GM12878 (cell line): ENCODE measurements around the gene TJP1.

ENCODE experiments used
- CTCF ChIP-seq, 3 experiments: IDR thresholded peaks in 2 of 3; conservative IDR thresholded peaks in 1 of 3; 2 replicates each; pipeline ENCODE4 v1.5.1; 2011; ENCODE audit warnings: low read depth in 3 of 3, low read length in 3 of 3, mild to moderate bottlenecking in 3 of 3, control low read depth in 2 of 3, moderate library complexity in 2 of 3, inconsistent platforms in 1 of 3, mixed read lengths in 1 of 3; ENCODE audit not compliant: control insufficient read depth in 2 of 3, insufficient read depth in 1 of 3; ENCODE audit errors: extremely low read depth in 1 of 3
- FOS ChIP-seq: IDR thresholded peaks from 3 replicates; pipeline ENCODE4 v1.6.1; 2011; ENCODE audit warnings: borderline replicate concordance; ENCODE audit not compliant: insufficient read length; ENCODE audit errors: extremely low read depth
- MXI1 ChIP-seq: fragments of 150-350 bp; IDR thresholded peaks from 2 replicates; pipeline ENCODE4 v1.6.1; 2011; ENCODE audit warnings: low read depth, mild to moderate bottlenecking, inconsistent platforms, low read length, improper control_type of control experiment
- RAD21 ChIP-seq: IDR thresholded peaks from 2 replicates; pipeline ENCODE4 v1.6.1; 2011; ENCODE audit warnings: mild to moderate bottlenecking, low read depth, low read length, moderate library complexity; ENCODE audit not compliant: insufficient read depth
- TCF12 ChIP-seq: IDR thresholded peaks from 2 replicates; pipeline ENCODE4 v1.6.1; 2011; ENCODE audit warnings: low read depth, mild to moderate bottlenecking, low read length

- TF ChIP-seq CTCF (IDR thresholded peaks at IDR 0.05 in 2 of 3, conservative IDR thresholded peaks at IDR 0.05 in 1 of 3; ENCODE audit: control insufficient read depth in 2 of 3, extremely low read depth in 1 of 3, insufficient read depth in 1 of 3, low read depth in 3 of 3, low read length in 3 of 3) (no peak), MXI1 (no peak), FOS (no peak), TCF12 (no peak), RAD21 (no peak)
Observed at GRCh38 chr15:29687939-29688505, 134.2 kb downstream of the TJP1 start.
